K562 treated with DMSO at 1 percent for 12 hours (cell line): ENCODE data around the gene RPS3A. TPM values are rescaled to one million over a fixed set of nuclear protein-coding genes. Genes with fewer than 3 reads are reported as not detected.

ENCODE experiments used
- total RNA-seq: library from RNA; unstranded; fragments of 300-600 nt; gene quantifications from 2 replicates; pipeline ENCODE4 v1.2.3, GENCODE V29; 2022; ENCODE audit not compliant: insufficient read depth

The RPS3A gene
- 5,068 and 5,769 TPM in 2 replicates for total RNA-seq

DNA sequence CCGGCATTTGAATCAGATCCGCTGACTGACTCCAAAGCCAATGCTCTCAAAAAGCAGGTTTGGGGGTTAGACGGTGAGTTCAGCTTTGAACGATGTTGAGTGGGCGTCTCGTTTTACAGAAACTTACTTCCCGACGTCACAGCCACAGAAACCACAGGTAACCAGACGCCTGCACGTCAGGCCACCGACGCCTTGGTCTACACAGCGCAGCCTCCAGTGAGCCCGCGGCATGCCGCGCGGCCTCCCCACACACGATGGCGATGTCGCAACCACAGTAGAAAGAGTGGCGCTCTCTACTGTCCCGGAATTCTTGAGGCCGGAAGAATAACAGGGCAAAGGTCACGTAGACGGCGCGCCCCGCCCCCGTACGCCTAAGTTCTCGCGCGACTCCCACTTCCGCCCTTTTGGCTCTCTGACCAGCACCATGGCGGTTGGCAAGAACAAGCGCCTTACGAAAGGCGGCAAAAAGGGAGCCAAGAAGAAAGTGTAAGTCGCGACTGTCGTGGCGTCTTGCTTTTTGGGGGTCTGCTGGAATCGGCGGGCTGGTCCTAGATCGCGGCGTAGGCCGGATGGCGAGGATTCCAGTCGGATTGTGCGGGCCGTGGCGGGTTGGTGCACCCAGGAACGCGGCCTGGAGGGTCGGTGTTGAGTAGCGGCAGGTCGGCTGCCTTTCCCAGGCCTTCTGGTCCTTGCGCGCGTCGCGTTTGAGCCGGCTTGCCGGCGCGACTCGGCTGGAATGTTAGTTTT lies at the start of gene RPS3A:
TSS of gene RPS3A (plus strand) at position 400 of the 747 bp plus-strand sequence. CDS start at position 425, 25 bp downstream.

Other genes starting within 250 kb of the RPS3A start
- gene LRBA, start 84.3 kb upstream of the RPS3A start, total RNA-seq = 30.1 and 76.9 TPM in 2 replicates
- gene PRSS48, start 177.5 kb downstream of the RPS3A start, total RNA-seq = not detected in 2 replicates
- gene SH3D19, start 226.0 kb downstream of the RPS3A start, total RNA-seq = 1.6 TPM in 1 of 2 replicates, not detected in the other